ENCODE results near the gene MTUS2.

The MTUS2 gene

DNA sequence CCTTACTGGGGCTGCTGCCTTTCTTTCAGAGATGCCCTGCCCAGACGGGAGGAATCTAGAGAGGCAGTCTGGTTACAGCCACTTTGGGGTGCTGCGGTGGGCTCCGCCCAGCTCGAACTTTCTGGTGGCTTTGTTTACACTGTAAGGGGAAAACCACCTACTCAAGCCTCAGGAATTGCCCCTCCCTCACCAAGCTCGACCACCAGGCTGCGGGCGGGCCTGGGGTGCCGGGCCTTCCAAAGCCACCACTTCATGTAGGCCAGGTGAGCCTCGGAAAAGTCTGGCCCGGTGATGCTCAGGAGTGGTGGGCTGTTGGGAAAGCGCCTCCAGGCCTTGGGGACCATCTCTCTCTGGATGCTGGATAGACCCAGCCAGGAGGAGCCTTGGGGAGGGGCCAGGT lies 218.6 kb downstream of the MTUS2 start:
- CTCF ChIA-PET, result no interaction called here
- POLR2A ChIA-PET, result no interaction called here
- no peak for DNase-seq (ENCODE audit: extremely low spot score)
- TF ChIP-seq, protein P1, sequence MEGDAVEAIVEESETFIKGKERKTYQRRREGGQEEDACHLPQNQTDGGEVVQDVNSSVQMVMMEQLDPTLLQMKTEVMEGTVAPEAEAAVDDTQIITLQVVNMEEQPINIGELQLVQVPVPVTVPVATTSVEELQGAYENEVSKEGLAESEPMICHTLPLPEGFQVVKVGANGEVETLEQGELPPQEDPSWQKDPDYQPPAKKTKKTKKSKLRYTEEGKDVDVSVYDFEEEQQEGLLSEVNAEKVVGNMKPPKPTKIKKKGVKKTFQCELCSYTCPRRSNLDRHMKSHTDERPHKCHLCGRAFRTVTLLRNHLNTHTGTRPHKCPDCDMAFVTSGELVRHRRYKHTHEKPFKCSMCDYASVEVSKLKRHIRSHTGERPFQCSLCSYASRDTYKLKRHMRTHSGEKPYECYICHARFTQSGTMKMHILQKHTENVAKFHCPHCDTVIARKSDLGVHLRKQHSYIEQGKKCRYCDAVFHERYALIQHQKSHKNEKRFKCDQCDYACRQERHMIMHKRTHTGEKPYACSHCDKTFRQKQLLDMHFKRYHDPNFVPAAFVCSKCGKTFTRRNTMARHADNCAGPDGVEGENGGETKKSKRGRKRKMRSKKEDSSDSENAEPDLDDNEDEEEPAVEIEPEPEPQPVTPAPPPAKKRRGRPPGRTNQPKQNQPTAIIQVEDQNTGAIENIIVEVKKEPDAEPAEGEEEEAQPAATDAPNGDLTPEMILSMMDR (IDR thresholded peaks at IDR 0.05; ENCODE audit: control extremely low read depth, extremely low read depth, low read depth, missing control alignments), result no peak

DNA sequence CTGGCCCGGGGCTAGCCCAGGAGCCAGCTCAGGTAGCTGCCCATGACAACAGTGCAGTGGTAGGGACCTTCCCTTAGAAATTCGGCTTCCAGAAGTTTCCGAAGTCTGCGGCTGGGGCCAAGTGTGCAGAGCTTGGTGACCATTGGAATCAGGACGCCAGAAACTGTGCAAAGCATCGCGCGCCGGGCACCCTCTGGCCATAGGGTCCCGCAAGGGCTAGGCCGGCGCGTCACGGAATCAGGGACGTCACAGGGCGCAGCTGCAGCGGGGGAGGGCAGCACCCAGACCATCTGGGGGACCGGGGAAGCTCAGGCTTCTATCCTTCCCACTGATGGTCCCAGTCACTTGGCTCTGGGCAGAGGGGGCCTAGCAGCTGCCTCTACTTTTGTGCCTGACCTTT lies 219.1 kb downstream of the MTUS2 start:
- CTCF ChIA-PET, result no interaction called here
- POLR2A ChIA-PET, result no interaction called here
- TF ChIP-seq, protein P1 (IDR thresholded peaks at IDR 0.05; ENCODE audit: control extremely low read depth, extremely low read depth, low read depth, missing control alignments), result no peak
- no peak for DNase-seq (ENCODE audit: extremely low spot score)

DNA sequence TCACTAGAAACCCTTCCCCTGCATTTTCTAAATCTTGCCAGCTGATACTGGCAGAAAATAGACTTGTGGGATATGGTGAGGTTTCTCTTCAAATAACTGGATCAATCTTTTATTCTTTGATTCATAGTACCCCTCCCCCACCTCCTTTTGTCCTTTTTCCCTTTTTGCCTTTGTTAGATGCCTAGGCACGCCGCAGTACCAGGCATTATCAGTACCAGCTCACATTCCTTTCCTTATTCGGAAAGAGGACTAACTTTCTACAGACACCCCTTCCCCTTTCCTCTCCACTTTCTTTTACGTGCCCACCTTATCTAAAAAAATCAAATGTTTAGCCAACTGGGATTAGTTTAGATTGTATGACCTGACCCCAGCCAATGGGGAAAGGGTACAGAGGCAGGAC lies 226.4 kb downstream of the MTUS2 start:
- TF ChIP-seq, protein P1 (IDR thresholded peaks at IDR 0.05; ENCODE audit: control extremely low read depth, extremely low read depth, low read depth, missing control alignments), result no peak
- ChIA-PET POLR2A (interaction anchor here (0.6 kb wide), 1 partner anchor 10 kb away, joined by 3 read pairs; no protein-coding TSS in a partner anchor), CTCF (no interaction called here)
- no peak for DNase-seq (ENCODE audit: extremely low spot score)

DNA sequence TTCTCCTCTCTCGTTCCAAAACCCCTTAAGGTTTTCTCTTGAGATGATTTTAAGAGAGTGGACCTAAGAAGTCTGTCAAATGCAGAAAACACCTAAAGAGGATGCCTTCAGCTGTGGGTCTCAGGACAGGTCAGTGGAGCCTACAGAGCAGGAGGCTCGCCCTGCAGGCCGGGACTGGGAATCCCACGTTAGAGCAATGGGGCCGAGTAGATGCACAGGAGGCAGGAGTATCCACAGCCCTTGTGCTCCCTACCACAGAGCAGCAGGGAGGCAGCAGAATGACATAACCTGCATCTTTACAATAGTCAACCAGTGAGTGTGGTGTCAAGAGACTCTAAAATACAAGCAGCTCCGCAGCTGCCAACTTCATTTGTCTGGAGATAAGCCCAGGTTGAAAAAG lies 229.4 kb downstream of the MTUS2 start:
- TF ChIP-seq, protein P1 (IDR thresholded peaks at IDR 0.05; ENCODE audit: control extremely low read depth, extremely low read depth, low read depth, missing control alignments), result no peak
- DNase-seq (ENCODE audit: extremely low spot score), result no peak
- POLR2A ChIA-PET, result no interaction called here
- CTCF ChIA-PET, result no interaction called here

DNA sequence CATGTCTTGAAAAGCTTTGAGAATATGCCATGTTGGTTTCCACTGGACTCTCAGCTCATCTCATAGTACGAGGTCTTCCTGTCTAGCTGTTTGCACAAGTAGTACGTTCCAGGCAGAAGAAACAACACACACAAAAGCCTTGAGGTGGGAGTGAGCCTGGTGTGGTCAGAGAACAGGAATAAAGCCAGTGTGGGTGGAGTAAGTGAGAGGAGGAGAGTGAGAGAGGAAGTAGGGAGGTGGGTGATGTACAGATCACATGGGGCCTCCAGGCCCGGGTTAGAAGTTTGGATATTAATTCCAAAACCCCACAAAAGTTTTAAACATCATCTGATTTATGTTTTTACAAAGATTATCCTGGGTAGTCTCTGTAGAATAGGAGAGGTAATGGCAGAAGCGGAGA lies 230.6 kb downstream of the MTUS2 start:
- TF ChIP-seq, protein P1 (IDR thresholded peaks at IDR 0.05; ENCODE audit: control extremely low read depth, extremely low read depth, low read depth, missing control alignments), result no peak
- DNase-seq (ENCODE audit: extremely low spot score), result no peak
- ChIA-PET POLR2A (no interaction called here), CTCF (interaction anchor here (1.2 to 1.5 kb wide), 2 partner anchors 14 to 29 kb away, joined by 4 read pairs; no protein-coding TSS in a partner anchor)

DNA sequence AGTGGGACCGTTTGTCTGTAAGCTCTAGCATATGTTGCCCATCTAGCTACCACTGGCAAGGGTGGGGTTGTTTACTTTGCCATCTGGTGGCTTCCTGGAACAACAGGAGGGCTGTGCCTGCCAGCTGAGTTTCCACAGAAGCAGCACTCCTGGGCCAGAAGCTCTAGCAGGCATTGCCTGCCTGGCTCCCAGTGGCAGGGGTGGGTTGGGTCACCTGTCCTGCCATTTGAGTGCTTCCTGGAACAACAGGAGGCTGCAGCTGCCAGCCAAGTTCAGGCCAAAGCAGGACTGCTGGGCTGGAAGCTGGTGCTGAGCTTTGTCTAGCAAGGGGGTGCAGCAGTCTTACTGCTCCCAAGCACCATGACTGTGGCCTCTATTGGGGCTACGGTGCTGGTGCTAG lies 239.7 kb downstream of the MTUS2 start:
- ChIA-PET POLR2A (no interaction called here), CTCF (no interaction called here)
- TF ChIP-seq, protein P1 (IDR thresholded peaks at IDR 0.05; ENCODE audit: control extremely low read depth, extremely low read depth, low read depth, missing control alignments), result no peak
- no peak for DNase-seq (ENCODE audit: extremely low spot score)

DNA sequence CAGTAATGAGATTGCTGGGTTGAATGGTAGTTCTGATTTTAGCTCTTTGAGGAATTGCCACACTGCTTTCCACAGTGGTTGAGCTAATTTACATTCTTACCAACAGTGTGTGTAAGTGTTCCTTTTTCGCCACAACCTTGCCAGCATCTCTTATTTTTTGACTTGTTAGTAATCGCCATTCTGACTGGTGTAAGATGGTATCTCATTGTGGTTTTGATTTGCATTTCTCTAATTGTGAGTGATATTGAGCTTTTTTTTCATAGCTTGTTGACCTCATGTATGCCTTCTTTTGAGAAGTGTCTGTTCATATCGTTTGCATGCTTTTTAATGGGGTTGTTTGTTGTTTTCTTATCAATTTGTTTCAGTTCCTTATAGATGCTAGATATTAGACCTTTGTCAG lies 245.0 kb downstream of the MTUS2 start:
- DNase-seq (ENCODE audit: extremely low spot score), result no peak
- CTCF ChIA-PET, result interaction anchor here (1.0 to 1.8 kb wide), 3 partner anchors 14 to 297 kb away, joined by 3 to 4 read pairs (median 3); no protein-coding TSS in a partner anchor
- TF ChIP-seq, protein P1 (IDR thresholded peaks at IDR 0.05; ENCODE audit: control extremely low read depth, extremely low read depth, low read depth, missing control alignments), result no peak
- POLR2A ChIA-PET, result no interaction called here

Measured in GM10248 (cell line).